Common myeloid progenitor, CD34-positive (primary cell): ENCODE data around the gene GORASP1.

ENCODE experiments used
- CTCF ChIA-PET: fragments of 350-600 bp; sonication (Branson Sonifier 250); formaldehyde crosslinking; loops from one replicate; lab custom pipeline; 2021; ENCODE audit warnings: antibody characterized with exemption; lab: Charles Lee
- POLR2A ChIA-PET: fragments of 350-600 bp; sonication (Branson Sonifier 250); formaldehyde crosslinking; loops from one replicate; lab custom pipeline; 2021; ENCODE audit warnings: antibody characterized with exemption; lab: Charles Lee
- DNase-seq, 3 donors: peaks; one replicate each; pipeline versions ENCODE4 v3.0.0 to v3.0.0-alpha.2; 2013
- H3K27ac ChIP-seq, 2 experiments: 1 replicate in 1 of 2; 2 replicates in 1 of 2; pipeline ENCODE4 v1.7.0; 2013; ENCODE audit warnings: inconsistent platforms in 2 of 2, low read length in 2 of 2, mild to moderate bottlenecking in 2 of 2, low read depth in 1 of 2, moderate library complexity in 1 of 2; ENCODE audit not compliant: severe bottlenecking in 2 of 2, insufficient read depth in 1 of 2, poor library complexity in 1 of 2
- H3K27me3 ChIP-seq, 5 experiments: replicated peaks in 2 of 5; 1 replicate in 3 of 5; 2 replicates in 2 of 5; pipeline versions ENCODE4 v1.6.1 to v1.7.0; 2013; ENCODE audit warnings: low read length in 4 of 5, mild to moderate bottlenecking in 2 of 5, moderate library complexity in 2 of 5, inconsistent platforms in 1 of 5; ENCODE audit not compliant: insufficient read depth in 5 of 5, control insufficient read depth in 4 of 5
- H3K36me3 ChIP-seq, 4 experiments: 1 replicate in 2 of 4; 2 replicates in 2 of 4; pipeline versions ENCODE4 v1.6.1 to v1.7.0; 2013; ENCODE audit warnings: low read length in 3 of 4, control low read depth in 1 of 4, mild to moderate bottlenecking in 1 of 4; ENCODE audit not compliant: control insufficient read depth in 4 of 4, insufficient read depth in 4 of 4
- H3K4me1 ChIP-seq, 4 experiments: 1 replicate in 3 of 4; 2 replicates in 1 of 4; pipeline versions ENCODE4 v1.6.1 to v1.7.1; 2013; ENCODE audit warnings: low read length in 3 of 4, mild to moderate bottlenecking in 3 of 4, control low read depth in 1 of 4, inconsistent platforms in 1 of 4, moderate library complexity in 1 of 4; ENCODE audit not compliant: control insufficient read depth in 4 of 4, insufficient read depth in 4 of 4; ENCODE audit errors: control extremely low read depth in 1 of 4
- H3K4me3 ChIP-seq, 7 experiments: 1 replicate in 4 of 7; 2 replicates in 3 of 7; pipeline versions ENCODE4 v1.5.1 to v1.7.0; 2013; ENCODE audit warnings: mild to moderate bottlenecking in 7 of 7, low read length in 6 of 7, moderate library complexity in 6 of 7, inconsistent platforms in 2 of 7, low read depth in 2 of 7, control low read depth in 1 of 7; ENCODE audit not compliant: insufficient read depth in 4 of 7, control insufficient read depth in 1 of 7; ENCODE audit errors: extremely low read depth in 1 of 7
- H3K9me3 ChIP-seq, 5 experiments: 1 replicate in 4 of 5; 2 replicates in 1 of 5; pipeline versions ENCODE4 v1.6.1 to v1.7.1; 2013; ENCODE audit warnings: low read length in 4 of 5, mild to moderate bottlenecking in 2 of 5, inconsistent platforms in 1 of 5, low read depth in 1 of 5, moderate library complexity in 1 of 5; ENCODE audit not compliant: control insufficient read depth in 4 of 5, insufficient read depth in 2 of 5; ENCODE audit errors: control extremely low read depth in 1 of 5
- WGBS: methylation state at CpG from one replicate; pipeline ENCODE4 v1.1.5; 2013; ENCODE audit not compliant: insufficient coverage; 5-methylcytosine and 5-hydroxymethylcytosine counted together

GORASP1 gene

DNA sequence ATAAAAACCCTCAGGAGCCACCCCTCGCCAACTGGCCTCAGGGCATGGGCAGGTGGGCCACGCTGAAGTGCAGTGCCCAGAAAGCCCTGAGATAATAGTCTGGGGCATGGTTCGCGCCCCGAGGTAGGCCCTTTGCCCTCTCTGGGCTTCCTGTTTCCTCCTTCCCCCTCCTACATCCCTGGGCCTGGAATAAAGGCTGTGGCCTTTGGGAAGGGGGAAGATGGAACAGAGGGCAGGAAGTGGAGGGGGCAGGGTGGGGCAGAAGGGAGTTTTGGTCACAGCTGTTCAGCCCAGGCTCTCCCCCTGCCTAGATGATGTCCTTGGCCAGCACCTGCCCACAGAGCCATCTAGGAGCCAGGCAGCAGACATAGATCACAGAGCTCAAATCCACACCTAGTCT lies 34.6 kb upstream of the GORASP1 start:
- ChIA-PET CTCF (interaction anchor here (1.0 to 5.2 kb wide), 5 partner anchors 9 to 146 kb away, joined by 3 to 54 read pairs (median 4); partner anchors contain the start of genes GORASP1 and TTC21A), POLR2A (interaction anchor here (0.7 to 1.0 kb wide), 2 partner anchors 28 to 35 kb away, joined by 3 to 4 read pairs; no protein-coding TSS in a partner anchor)
- H3K9me3 ChIP-seq: no peaks in the 10 kb centered on the region
- H3K36me3 ChIP-seq: peaks cover 9 to 55% (median 51%) of the 10 kb centered on the region in 4 experiments
- H3K27me3 ChIP-seq: no peaks in the 10 kb centered on the region
- no peak overlapping the region for H3K27ac ChIP-seq
- peak overlapping the region in 2 of 7 experiments; percentile 6 to 16 for H3K4me3 ChIP-seq
- DNase-seq: no peak
- WGBS: 75% methylated on average over 2 of the region's 5 CpGs
- H3K4me1 ChIP-seq: peaks cover 1 to 48% (median 41%) of the 10 kb centered on the region in 4 experiments

DNA sequence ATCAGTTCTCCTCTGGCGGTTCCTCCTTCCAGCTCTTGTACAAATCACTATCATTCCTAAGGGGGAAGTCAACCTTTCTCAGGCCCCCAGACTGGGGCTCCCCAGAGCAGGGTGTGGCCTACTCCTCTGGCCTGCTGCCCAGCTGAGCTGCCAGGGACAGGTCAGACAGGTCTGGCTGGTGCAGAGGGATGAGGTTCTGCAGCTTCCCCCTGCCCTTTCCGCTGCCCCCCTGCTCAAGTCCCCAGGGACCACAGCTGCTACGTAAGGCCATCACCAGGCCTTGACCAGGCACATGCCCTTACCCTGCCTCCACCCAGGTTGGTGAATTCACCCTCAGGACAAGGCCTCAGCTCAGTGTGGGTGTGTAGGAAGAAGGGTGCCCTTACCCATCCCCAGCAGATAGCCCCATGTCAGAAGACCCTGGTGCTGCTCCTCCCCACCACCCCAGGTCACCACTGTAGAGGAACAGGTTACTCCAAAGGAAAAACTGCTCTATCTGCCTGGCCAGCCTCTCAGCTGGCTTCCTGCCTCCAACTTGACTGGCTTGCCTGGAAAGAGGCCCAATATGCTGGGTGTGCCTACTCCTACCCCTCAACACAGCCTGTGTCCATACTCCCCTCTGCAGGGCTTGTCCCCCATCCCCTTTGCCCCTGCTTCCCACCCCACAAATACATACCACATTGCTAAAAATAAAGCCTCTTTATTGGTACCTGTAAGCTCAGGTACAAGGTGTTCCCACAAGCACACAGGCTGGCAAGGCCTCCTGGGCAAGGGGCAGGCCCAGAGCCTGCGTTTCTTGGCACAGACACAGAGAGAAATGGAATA lies 34.0 kb upstream of the GORASP1 start:
- no peaks in the 10 kb centered on the region for H3K9me3 ChIP-seq
- H3K27ac ChIP-seq: peak overlapping the region in 1 of 2 experiments; percentile 34
- ChIA-PET CTCF (interaction anchor here (0.8 to 5.2 kb wide), 9 partner anchors 8 to 146 kb away, joined by 3 to 54 read pairs (median 4); partner anchors contain the start of genes GORASP1 and TTC21A), POLR2A (interaction anchor here (0.6 to 1.3 kb wide), 3 partner anchors 15 to 27 kb away, joined by 3 to 5 read pairs (median 4); no protein-coding TSS in a partner anchor)
- H3K27me3 ChIP-seq: no peaks in the 10 kb centered on the region
- DNase-seq: peak in 2 of 3 donors; percentile 34 to 42
- WGBS: 33% methylated on average over 2 of the region's 4 CpGs
- H3K4me3 ChIP-seq: peak overlapping the region in 2 of 7 experiments; percentile 6 to 16
- peaks cover 9 to 54% (median 48%) of the 10 kb centered on the region in 4 experiments for H3K36me3 ChIP-seq
- peaks cover 1 to 41% (median 34%) of the 10 kb centered on the region in 4 experiments for H3K4me1 ChIP-seq

DNA sequence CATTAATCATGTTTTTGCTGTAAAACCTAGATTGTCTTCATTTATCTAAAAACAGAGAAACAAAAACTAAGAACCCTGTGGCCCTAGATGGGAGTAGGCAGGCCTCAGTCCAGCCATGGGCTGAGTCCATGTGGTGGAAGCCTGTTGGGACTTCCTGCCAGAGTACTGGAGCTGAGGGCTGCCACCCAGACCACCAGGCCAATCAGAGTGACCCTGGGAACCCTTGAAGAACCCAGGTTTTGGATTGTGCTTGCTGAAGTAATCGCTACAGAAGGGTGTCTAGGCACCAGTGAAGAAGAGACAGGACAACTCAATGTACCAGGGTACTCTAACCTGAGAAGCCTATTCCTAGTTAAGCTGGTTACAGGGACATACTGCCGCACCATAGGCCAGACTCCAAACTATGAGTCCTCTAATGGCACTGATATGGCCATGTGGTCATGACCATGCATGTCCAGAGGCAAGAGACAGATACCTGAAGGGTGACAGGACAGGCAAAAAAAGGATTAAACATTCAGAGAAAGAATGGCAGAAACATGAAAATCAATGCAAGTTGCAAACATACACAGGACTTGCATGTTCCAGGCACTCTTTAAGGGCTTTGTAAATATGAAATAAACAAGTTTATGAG lies 33.0 kb upstream of the GORASP1 start:
- H3K9me3 ChIP-seq: no peaks in the 10 kb centered on the region
- ChIA-PET CTCF (interaction anchor here (0.8 to 5.2 kb wide), 6 partner anchors 8 to 147 kb away, joined by 3 to 54 read pairs (median 4); no protein-coding TSS in a partner anchor), POLR2A (interaction anchor here (0.9 to 1.3 kb wide), 2 partner anchors 14 to 33 kb away, joined by 4 to 5 read pairs; partner anchors contain the start of genes GORASP1 and TTC21A)
- H3K4me1 ChIP-seq: peaks cover under 1 to 31% (median 27%) of the 10 kb centered on the region in 4 experiments
- no peak overlapping the region for H3K4me3 ChIP-seq
- H3K27ac ChIP-seq: no peak overlapping the region
- no peaks in the 10 kb centered on the region for H3K27me3 ChIP-seq
- WGBS: 100% methylated on average over 2 of the region's 2 CpGs
- H3K36me3 ChIP-seq: peaks cover 9 to 45% (median 40%) of the 10 kb centered on the region in 4 experiments
- no peak for DNase-seq

DNA sequence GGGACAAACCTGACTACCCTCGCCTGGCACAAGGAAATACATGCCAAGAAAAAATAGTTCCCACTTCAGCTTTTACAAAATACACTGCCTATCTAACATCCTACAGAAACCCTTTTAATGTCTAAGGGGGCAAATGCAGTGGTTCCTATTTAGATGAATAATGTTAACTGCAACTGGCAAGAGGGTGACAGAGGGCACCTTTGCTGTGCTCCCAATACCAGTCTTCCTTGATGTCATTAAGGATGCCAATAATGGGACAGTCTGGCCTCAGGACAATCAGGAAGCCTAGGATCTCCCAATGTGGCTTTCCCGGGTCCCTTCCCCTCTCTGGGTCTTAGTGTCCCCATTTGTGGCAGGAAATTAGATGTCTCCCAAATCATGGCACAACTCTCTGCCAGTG lies 32.0 kb upstream of the GORASP1 start:
- Histone ChIP-seq H3K4me3 (no peak overlapping the region), H3K9me3 (no peaks in the 10 kb centered on the region), H3K27me3 (no peaks in the 10 kb centered on the region), H3K4me1 (peaks cover 0 to 28% (median 25%) of the 10 kb centered on the region in 4 experiments), H3K27ac (no peak overlapping the region), H3K36me3 (peaks cover 9 to 35% (median 31%) of the 10 kb centered on the region in 4 experiments)
- DNase-seq: no peak
- WGBS: 100% methylated on average over 1 of the region's 2 CpGs
- ChIA-PET CTCF (interaction anchor here (1.3 to 5.2 kb wide), 2 partner anchors 9 to 12 kb away, joined by 3 to 54 read pairs; no protein-coding TSS in a partner anchor), POLR2A (interaction anchor here (0.9 kb wide), 1 partner anchor 32 kb away, joined by 4 read pairs; the partner anchor contains the start of genes GORASP1 and TTC21A)

DNA sequence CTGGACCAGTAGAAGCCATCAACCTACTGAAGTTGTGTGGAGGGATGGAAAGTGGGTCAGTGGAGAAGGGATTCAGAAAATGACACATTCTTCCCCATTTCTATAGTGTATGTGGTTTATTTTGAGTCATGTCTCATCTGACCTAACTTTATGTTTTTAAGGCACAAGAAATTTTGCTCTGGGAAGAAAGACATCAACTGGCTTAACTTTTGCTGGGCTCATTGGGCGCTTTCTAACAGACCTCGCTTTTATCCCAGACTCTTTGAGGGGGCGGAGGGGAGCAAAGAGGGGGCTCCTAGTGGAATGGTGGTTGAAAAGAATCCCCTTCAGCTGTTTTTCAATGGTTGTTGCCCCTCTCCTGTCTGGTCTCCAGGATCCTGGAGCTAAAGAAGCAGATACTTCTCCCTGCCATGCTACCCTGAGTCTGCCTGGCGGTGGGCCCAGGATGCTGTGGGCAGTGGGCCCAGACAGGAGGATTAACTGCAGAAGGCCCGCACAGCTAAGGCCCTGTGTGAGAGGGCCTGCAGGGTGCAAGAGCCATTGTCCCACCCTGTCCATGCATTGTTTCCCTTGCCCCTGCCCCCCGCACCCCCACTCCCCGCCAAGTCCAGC lies 31.5 kb upstream of the GORASP1 start:
- no peak overlapping the region for H3K27ac ChIP-seq
- ChIA-PET POLR2A (no interaction called here), CTCF (interaction anchor here (1.3 kb wide), 1 partner anchor 8 kb away, joined by 3 read pairs; no protein-coding TSS in a partner anchor)
- no peaks in the 10 kb centered on the region for H3K9me3 ChIP-seq
- WGBS: 92% methylated on average over 1 of the region's 7 CpGs
- no peak for DNase-seq
- H3K4me1 ChIP-seq: peaks cover 0 to 31% (median 25%) of the 10 kb centered on the region in 4 experiments
- H3K36me3 ChIP-seq: peaks cover 7 to 30% (median 25%) of the 10 kb centered on the region in 4 experiments
- H3K4me3 ChIP-seq: no peak overlapping the region
- no peaks in the 10 kb centered on the region for H3K27me3 ChIP-seq

DNA sequence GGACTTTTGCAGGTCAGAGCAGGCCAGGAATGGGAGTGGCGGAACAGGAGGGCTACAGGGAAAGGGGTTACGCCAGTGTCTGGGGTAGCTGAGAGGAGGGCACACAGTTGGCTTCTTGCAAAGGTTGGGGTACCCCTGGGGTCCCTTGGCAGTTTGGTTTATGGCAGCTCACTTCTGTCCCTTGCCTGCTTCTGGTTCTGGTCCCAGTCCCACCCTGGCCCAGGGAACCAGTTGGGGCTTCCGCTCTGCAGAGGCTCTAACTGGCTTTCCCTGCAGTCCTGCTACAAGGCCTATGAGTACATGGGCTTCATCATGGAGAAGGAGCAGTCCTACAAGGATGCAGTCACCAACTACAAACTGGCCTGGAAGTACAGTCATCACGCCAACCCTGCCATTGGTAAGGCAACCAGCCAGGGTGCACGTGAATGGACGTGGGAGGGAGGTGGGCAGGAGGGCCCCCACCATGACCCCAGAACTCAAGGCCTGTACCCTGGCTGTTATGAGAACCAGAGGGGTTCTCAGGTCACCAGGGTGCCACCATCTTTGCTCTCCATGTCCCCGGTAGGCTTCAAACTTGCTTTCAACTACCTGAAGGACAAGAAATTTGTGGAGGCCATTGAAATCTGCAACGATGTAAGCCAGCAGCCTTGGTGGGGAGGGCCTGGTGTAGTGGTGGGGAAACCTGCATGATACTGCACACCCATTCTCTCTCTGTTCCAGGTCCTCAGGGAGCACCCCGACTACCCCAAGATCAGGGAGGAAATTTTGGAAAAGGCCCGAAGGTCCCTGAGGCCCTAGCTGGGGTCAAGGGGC lies 30.8 kb upstream of the GORASP1 start:
- DNase-seq: no peak
- Histone ChIP-seq H3K36me3 (peaks cover 4 to 23% (median 18%) of the 10 kb centered on the region in 4 experiments), H3K4me3 (no peak overlapping the region), H3K27me3 (no peaks in the 10 kb centered on the region), H3K9me3 (no peaks in the 10 kb centered on the region), H3K27ac (no peak overlapping the region), H3K4me1 (peaks cover 0 to 31% (median 25%) of the 10 kb centered on the region in 4 experiments)
- POLR2A ChIA-PET: no interaction called here
- WGBS: 97% methylated on average over 8 of the region's 10 CpGs
- CTCF ChIA-PET: interaction anchor here (1.3 to 2.4 kb wide), 3 partner anchors 8 to 150 kb away, joined by 3 to 9 read pairs (median 5); no protein-coding TSS in a partner anchor
